OCI-LY1 (cell line): ENCODE data around the gene ETF1.

Source experiments
- H2AFZ ChIP-seq: fragments of 200-600 bp; sonication (generic), shearing (Covaris generic); 2 replicates; pipeline ENCODE4 v1.6.0; 2014; ENCODE audit warnings: antibody characterized with exemption, mild to moderate bottlenecking, low read length
- H3F3A ChIP-seq: fragments of 200-600 bp; sonication (generic), shearing (Covaris generic); 2 replicates; pipeline ENCODE4 v1.6.0; 2014; ENCODE audit warnings: mild to moderate bottlenecking, antibody characterized with exemption, low read length, moderate library complexity; ENCODE audit not compliant: insufficient read depth
- H3K27ac ChIP-seq: fragments of 200-600 bp; sonication (generic); 2 replicates; pipeline ENCODE4 v1.5.1; 2014; ENCODE audit warnings: low read length, mixed run types, mild to moderate bottlenecking, low read depth; ENCODE audit not compliant: poor library complexity, severe bottlenecking
- H3K27me3 ChIP-seq: fragments of 200-600 bp; sonication (generic); 2 replicates; pipeline ENCODE4 v1.6.0; 2014; ENCODE audit warnings: antibody characterized with exemption, mild to moderate bottlenecking, low read length, moderate library complexity; ENCODE audit not compliant: insufficient read depth
- H3K36me3 ChIP-seq: fragments of 200-600 bp; sonication (generic); 2 replicates; pipeline ENCODE4 v1.6.1; 2014; ENCODE audit warnings: mild to moderate bottlenecking, antibody characterized with exemption, low read length, moderate library complexity, mixed read lengths; ENCODE audit not compliant: insufficient read depth
- H3K4me1 ChIP-seq: fragments of 200-600 bp; sonication (generic); 2 replicates; pipeline ENCODE4 v1.5.1; 2014; ENCODE audit warnings: mild to moderate bottlenecking, low read length, moderate library complexity; ENCODE audit not compliant: insufficient read depth, severe bottlenecking
- H3K4me2 ChIP-seq: fragments of 200-600 bp; sonication (generic), shearing (Covaris generic); 2 replicates; pipeline ENCODE4 v1.6.1; 2014; ENCODE audit warnings: low read length
- H3K4me3 ChIP-seq: fragments of 200-600 bp; sonication (generic); 2 replicates; pipeline ENCODE4 v1.5.1; 2014; ENCODE audit warnings: low read length, low read depth, mild to moderate bottlenecking, mixed read lengths; ENCODE audit not compliant: poor library complexity, severe bottlenecking
- H3K79me2 ChIP-seq: fragments of 200-600 bp; shearing (Covaris generic); 2 replicates; pipeline ENCODE4 v1.6.1; 2016; ENCODE audit warnings: mixed run types, low read length, mixed read lengths; ENCODE audit not compliant: insufficient read depth
- H3K9ac ChIP-seq: fragments of 200-600 bp; sonication (generic), shearing (Covaris generic); 2 replicates; pipeline ENCODE4 v1.6.1; 2014; ENCODE audit warnings: mild to moderate bottlenecking, low read length, mixed read lengths
- H3K9me2 ChIP-seq: fragments of 200-600 bp; sonication (generic), shearing (Covaris generic); 2 replicates; pipeline ENCODE4 v1.6.1; 2014; ENCODE audit warnings: low read depth, mild to moderate bottlenecking, low read length, mixed read lengths
- H3K9me3 ChIP-seq: fragments of 200-600 bp; shearing (Covaris generic); 2 replicates; pipeline ENCODE4 v1.6.1; 2014; ENCODE audit warnings: low read length, mixed read lengths
- H4K20me1 ChIP-seq: fragments of 200-600 bp; sonication (generic), shearing (Covaris generic); 2 replicates; pipeline ENCODE4 v1.6.0; 2016; ENCODE audit warnings: mild to moderate bottlenecking, low read length; ENCODE audit not compliant: insufficient read depth
- CTCF ChIP-seq: fragments of 200-600 bp; sonication (generic), shearing (Covaris generic); IDR thresholded peaks from 2 replicates; pipeline ENCODE4 v1.5.1; 2017; ENCODE audit warnings: mild to moderate bottlenecking, antibody characterized with exemption, low read length, moderate library complexity, mixed read lengths
- EZH2 ChIP-seq: fragments of 200-600 bp; sonication (generic), shearing (Covaris generic); IDR thresholded peaks from 2 replicates; pipeline ENCODE4 v1.8.0; 2017; ENCODE audit warnings: borderline replicate concordance, mixed run types, mild to moderate bottlenecking, antibody characterized with exemption, low read length, moderate library complexity, mixed read lengths

The ETF1 gene

GRCh38 chr5:138568061-138568824, 25.2 kb upstream of the ETF1 start:
- Histone ChIP-seq H3K4me2 (no peak overlapping the region), H3K36me3 (peaks cover 99% of the 10 kb centered on the region), H3K9ac (no peak overlapping the region), H3K79me2 (peaks cover 28% of the 10 kb centered on the region), H3K27ac (no peak overlapping the region), H3K27me3 (no peaks in the 10 kb centered on the region), H3F3A (no peaks in the 10 kb centered on the region), H4K20me1 (no peaks in the 10 kb centered on the region; the same call in 1 of the 2 replicates), H2AFZ (no peak overlapping the region), H3K4me1 (no peaks in the 10 kb centered on the region), H3K9me3 (no peaks in the 10 kb centered on the region), H3K4me3 (no peak overlapping the region), H3K9me2 (no peaks in the 10 kb centered on the region)
- no peak for TF ChIP-seq CTCF
- TF ChIP-seq EZH2 = no peak

GRCh38 chr5:138566792-138567191, 23.8 kb upstream of the ETF1 start:
- no peak overlapping the region for H3K9ac ChIP-seq
- H3K4me2 ChIP-seq = no peak overlapping the region
- no peaks in the 10 kb centered on the region for H3K4me1 ChIP-seq
- TF ChIP-seq CTCF (no peak), EZH2 (no peak)
- H2AFZ ChIP-seq = no peak overlapping the region
- H3K36me3 ChIP-seq = peaks cover 95% of the 10 kb centered on the region
- no peaks in the 10 kb centered on the region for H3K9me2 ChIP-seq
- no peaks in the 10 kb centered on the region for H3F3A ChIP-seq
- H3K4me3 ChIP-seq = no peak overlapping the region
- H3K79me2 ChIP-seq = peaks cover 28% of the 10 kb centered on the region
- H4K20me1 ChIP-seq = no peaks in the 10 kb centered on the region; the same call in 1 of the 2 replicates
- no peaks in the 10 kb centered on the region for H3K27me3 ChIP-seq
- H3K27ac ChIP-seq = no peak overlapping the region
- no peaks in the 10 kb centered on the region for H3K9me3 ChIP-seq

GRCh38 chr5:138565100-138565821, 22.2 kb upstream of the ETF1 start:
- Histone ChIP-seq H4K20me1 (no peaks in the 10 kb centered on the region; the same call in 1 of the 2 replicates), H3K27me3 (no peaks in the 10 kb centered on the region), H3K9me2 (no peaks in the 10 kb centered on the region), H3K9ac (no peak overlapping the region), H3K9me3 (no peaks in the 10 kb centered on the region), H3F3A (no peaks in the 10 kb centered on the region), H3K4me3 (no peak overlapping the region), H3K4me2 (no peak overlapping the region), H3K27ac (no peak overlapping the region), H3K4me1 (no peaks in the 10 kb centered on the region), H3K79me2 (peaks cover 28% of the 10 kb centered on the region), H2AFZ (no peak overlapping the region), H3K36me3 (peaks cover 95% of the 10 kb centered on the region)
- TF ChIP-seq EZH2 (no peak), CTCF (no peak)
